ENCODE measurements around the gene LCP1. TPM values are rescaled to one million over a fixed set of nuclear protein-coding genes. Genes with fewer than 3 reads are reported as not detected.

LCP1 gene
- total and polyA plus RNA-seq, 2 of the 13 experiments (the other 11 are each of a cell fraction or from before 2014, with no cell fraction given): 1.6 TPM

DNA sequence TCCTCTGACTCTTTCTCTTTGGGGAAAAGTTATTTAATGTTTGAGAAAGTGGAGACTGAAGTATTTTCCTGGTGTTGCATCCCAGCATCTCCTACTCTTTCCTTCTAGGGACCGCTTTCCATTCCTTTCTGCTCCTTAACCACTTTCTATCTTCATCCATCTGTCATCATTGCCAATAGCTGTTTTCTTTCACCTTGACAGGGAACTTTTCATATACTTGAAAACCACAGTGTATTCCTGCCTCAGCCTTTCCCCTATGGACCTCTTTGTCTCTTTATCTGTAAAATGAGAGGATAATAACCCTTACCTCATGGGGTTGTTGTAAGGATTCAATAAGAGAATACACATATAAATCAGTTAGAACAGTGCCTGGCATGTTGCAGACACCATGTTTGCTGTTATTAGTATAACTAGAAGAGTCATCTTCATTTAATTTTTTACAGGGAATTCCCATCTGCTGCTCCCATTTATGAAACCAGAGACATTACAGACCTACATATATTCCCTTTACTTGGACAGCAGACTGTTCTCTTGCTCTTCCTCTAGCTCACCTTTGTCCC, 31.8 kb downstream of the LCP1 start:
- peaks cover 42% of the 10 kb centered on the region for H3K4me1 ChIP-seq (ENCODE audit: insufficient read depth, low read length)
- FAIRE-seq (no peak), ATAC-seq (no peak), DNase-seq (ENCODE audit: low spot score) (no peak)
- H2AFZ ChIP-seq (ENCODE audit: low read length): no peak overlapping the region
- intact Hi-C loops (cut with micrococcal nuclease; ENCODE audit: unreplicated experiment): no loop called here
- 96% methylated on average over 1 of the region's 1 CpG for WGBS (ENCODE audit: low lambda C conversion rate)
- no TSS peak for BruUV-seq (replicated peaks)
- H3K4me2 ChIP-seq (ENCODE audit: low read depth, low read length): no peak overlapping the region
- no peak overlapping the region for H3K27ac ChIP-seq (ENCODE audit: extremely low read length, insufficient read depth, low read length)
- H3K27me3 ChIP-seq (ENCODE audit: control insufficient read depth in 1 of 2, insufficient read depth in 2 of 2, low read length in 2 of 2): no peaks in the 10 kb centered on the region
- no peaks in the 10 kb centered on the region for H3K79me2 ChIP-seq (ENCODE audit: insufficient read depth, low read length)
- H3K4me3 ChIP-seq (replicated peaks in 1 of 3; ENCODE audit: insufficient read depth in 1 of 3, low read depth in 2 of 3, low read length in 3 of 3): no peak overlapping the region
- H4K20me1 ChIP-seq (ENCODE audit: insufficient read depth, low read length): no peaks in the 10 kb centered on the region
- ChIA-PET POLR2A (no interaction called here), CTCF (ENCODE audit: low intra/inter-chr PET ratio, low total read pairs) (no interaction called here)
- in situ Hi-C loops (cut with HindIII; ENCODE audit: extremely low pct_ligation_motif_present, low pct_unique_long_range_greater_than_20kb): no loop called here
- no peak overlapping the region for H3K9ac ChIP-seq (ENCODE audit: insufficient read depth, low read depth, low read length)
- no peaks in the 10 kb centered on the region for H3K36me3 ChIP-seq (replicated peaks in 1 of 2; ENCODE audit: control insufficient read depth in 1 of 2, insufficient read depth in 2 of 2, low read length in 2 of 2)
- H3K9me3 ChIP-seq (ENCODE audit: low read length): no peaks in the 10 kb centered on the region
- no peak for TF ChIP-seq ZKSCAN8 (CRISPR knock-in tag; IDR thresholded peaks at IDR 0.05; ENCODE audit: borderline replicate concordance)
- TF ChIP-seq, protein P1, sequence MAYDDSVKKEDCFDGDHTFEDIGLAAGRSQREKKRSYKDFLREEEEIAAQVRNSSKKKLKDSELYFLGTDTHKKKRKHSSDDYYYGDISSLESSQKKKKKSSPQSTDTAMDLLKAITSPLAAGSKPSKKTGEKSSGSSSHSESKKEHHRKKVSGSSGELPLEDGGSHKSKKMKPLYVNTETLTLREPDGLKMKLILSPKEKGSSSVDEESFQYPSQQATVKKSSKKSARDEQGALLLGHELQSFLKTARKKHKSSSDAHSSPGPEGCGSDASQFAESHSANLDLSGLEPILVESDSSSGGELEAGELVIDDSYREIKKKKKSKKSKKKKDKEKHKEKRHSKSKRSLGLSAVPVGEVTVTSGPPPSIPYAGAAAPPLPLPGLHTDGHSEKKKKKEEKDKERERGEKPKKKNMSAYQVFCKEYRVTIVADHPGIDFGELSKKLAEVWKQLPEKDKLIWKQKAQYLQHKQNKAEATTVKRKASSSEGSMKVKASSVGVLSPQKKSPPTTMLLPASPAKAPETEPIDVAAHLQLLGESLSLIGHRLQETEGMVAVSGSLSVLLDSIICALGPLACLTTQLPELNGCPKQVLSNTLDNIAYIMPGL (CRISPR knock-in tag; IDR thresholded peaks at IDR 0.05; ENCODE audit: borderline replicate concordance in 1 of 2, low read depth in 1 of 2): no peak
- TF ChIP-seq NFYB (CRISPR knock-in tag; IDR thresholded peaks at IDR 0.05): no peak
- TF ChIP-seq NKX3-1 (CRISPR knock-in tag; IDR thresholded peaks at IDR 0.05): no peak
- no peak for TF ChIP-seq SMAD3 (CRISPR knock-in tag; IDR thresholded peaks at IDR 0.05)
